Skin epidermis (tissue), 12 donors: Measurements from ENCODE around the gene KDM3B.

ENCODE experiments used
- H3K27ac ChIP-seq, 21 experiments: fragments of 200-600 bp; sonication (generic) in 11 of 21; one replicate each; pipeline ENCODE4 v1.5.0; 2020; ENCODE audit warnings: mild to moderate bottlenecking in 3 of 21, inconsistent platforms in 2 of 21, moderate library complexity in 2 of 21
- H3K4me3 ChIP-seq, 7 experiments: fragments of 200-600 bp; sonication (generic) in 2 of 7; one replicate each; pipeline ENCODE4 v1.5.0; 2020; ENCODE audit warnings: inconsistent platforms in 2 of 7, mild to moderate bottlenecking in 2 of 7, moderate library complexity in 1 of 7

Gene KDM3B

DNA sequence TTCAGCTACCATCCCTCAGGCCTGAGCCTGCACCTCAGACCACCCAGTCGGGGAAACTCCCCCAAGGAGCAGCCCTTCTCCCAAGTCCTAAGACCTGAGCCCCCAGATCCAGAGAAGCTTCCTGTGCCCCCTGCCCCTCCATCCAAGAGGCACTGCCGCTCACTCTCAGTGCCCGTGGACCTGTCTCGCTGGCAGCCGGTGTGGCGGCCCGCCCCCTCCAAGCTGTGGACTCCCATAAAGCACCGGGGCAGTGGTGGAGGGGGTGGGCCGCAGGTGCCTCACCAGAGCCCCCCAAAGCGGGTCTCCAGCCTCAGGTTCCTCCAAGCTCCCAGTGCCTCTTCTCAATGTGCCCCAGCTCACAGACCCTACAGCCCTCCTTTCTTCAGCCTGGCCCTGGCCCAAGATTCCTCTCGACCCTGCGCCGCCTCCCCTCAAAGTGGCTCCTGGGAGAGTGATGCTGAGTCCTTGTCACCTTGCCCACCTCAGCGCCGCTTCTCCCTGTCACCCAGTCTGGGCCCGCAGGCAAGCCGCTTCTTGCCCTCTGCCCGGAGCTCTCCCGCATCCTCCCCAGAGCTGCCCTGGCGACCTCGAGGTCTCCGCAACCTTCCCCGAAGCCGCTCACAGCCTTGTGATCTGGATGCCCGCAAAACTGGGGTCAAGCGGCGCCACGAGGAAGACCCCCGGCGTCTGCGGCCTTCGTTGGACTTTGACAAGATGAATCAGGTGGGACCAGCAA lies 7.4 kb upstream of the KDM3B start:
- H3K4me3 ChIP-seq, result no peak overlapping the region
- H3K27ac ChIP-seq, result no peak overlapping the region

DNA sequence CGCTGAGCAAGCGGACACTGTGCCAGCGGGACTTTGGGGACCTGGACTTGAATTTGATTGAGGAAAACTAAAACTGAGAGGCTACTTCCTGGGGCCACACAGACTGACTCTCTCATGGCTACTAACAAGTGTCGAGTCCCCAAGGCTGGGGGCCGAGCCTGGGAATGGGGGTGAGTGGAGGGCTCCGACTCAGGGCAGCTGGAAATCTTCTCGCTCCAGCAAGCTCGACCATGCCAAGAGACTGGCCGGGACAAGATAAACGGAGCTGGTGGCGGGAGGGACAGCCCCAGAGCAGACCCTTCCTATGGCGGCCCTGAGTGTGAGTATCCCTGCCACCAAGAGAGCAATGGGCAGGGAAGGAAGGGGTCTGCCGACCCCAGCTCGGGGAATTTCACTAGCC lies 5.6 kb upstream of the KDM3B start:
- H3K4me3 ChIP-seq, result no peak overlapping the region
- no peak overlapping the region for H3K27ac ChIP-seq

DNA sequence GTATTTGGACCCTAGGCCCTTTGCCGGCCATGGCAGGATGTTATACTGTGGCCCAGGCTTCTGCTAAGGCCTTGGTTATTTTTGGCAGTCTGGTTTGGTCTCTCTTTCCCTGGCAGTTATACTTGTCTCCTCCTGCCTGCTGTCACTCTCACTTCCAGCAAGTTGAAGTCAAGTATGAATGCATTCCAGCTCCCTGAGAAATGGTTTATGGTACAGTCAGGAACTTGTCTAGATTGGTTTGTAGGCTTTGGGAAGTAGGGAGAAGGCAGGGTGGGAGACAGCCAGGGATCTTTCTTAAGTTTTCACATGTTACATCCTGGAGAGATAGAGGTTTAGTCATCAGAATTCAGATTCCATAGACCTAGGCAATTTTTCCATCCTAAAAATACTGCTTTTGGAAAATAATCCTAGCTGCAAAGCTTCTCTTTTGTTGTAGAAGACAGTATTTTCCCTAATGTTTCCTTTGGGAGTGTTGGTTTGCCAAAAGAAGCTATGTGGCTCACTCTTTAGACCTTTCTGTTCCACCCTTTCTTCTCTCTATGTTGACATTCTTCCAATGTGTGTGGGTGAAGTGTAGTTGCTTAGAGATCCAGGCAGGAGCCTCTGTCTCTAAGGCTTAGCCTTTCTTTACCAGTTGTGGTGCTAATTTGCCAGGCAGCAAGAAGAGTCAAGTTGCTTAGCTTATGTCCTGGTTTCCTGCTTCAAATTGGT lies 2.5 kb upstream of the KDM3B start:
- Histone ChIP-seq H3K4me3 (no peak overlapping the region), H3K27ac (peak overlapping the region in 9 of 21 experiments; percentile 1 to 68 (median 27))

DNA sequence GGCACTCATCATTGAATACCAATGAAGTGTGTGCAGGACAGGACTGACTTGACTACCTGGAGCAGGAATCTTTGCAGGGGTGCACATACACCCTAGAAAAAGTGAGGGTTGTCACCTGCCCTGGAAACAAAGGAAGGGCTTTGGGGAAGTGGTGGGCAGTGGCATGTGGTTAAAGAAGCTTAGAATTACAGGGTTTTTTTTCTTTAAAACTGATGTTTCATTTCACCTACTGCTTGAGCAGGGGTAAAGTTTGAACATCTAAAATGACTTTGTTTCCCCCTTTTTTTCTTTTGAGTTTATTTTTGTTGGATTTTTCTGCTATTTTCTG lies 2.0 kb upstream of the KDM3B start:
- no peak overlapping the region for H3K4me3 ChIP-seq
- peak overlapping the region in 7 of 21 experiments; percentile 1 to 68 (median 27) for H3K27ac ChIP-seq

DNA sequence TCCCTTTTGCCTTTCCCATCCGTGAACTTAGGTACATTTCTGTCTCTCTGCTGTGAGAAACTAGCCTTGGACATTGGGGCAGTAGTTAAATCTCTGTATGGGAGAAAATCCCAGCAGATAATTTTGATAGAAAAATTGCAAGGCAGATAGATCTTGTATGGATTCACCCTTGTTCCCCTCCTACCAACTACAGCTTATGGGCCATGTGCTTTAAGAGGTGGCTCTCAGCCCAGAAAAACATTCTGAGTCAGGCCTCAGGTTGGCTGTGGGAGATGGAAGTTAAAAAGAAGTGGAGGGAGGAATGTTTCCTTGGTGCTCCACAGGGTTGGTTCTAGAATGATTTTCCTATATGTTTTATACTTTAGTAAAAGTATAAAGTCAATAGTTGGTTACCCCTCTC lies 1.4 kb upstream of the KDM3B start:
- Histone ChIP-seq H3K27ac (peak overlapping the region in 1 of 21 experiments; percentile 27), H3K4me3 (no peak overlapping the region)

DNA sequence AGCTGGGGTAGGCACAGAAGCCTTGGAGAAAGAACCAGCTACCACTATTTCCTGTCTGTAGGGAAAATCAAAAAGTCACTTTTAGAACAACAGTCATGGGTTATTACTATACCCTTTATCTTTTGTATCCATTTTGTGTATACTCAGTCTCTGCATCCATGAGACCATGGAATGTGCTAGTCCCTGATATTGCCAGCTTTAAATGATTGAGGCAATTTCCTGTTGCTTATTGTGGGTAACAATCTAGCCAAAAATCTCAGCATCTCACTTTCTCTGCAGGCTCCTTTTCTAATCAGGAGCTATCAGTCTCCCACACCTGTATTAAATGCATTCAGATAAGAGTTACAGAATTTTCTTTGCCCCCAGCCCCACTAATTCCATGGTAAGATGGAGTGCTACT lies 968 bp upstream of the KDM3B start:
- Histone ChIP-seq H3K4me3 (no peak overlapping the region), H3K27ac (no peak overlapping the region)

DNA sequence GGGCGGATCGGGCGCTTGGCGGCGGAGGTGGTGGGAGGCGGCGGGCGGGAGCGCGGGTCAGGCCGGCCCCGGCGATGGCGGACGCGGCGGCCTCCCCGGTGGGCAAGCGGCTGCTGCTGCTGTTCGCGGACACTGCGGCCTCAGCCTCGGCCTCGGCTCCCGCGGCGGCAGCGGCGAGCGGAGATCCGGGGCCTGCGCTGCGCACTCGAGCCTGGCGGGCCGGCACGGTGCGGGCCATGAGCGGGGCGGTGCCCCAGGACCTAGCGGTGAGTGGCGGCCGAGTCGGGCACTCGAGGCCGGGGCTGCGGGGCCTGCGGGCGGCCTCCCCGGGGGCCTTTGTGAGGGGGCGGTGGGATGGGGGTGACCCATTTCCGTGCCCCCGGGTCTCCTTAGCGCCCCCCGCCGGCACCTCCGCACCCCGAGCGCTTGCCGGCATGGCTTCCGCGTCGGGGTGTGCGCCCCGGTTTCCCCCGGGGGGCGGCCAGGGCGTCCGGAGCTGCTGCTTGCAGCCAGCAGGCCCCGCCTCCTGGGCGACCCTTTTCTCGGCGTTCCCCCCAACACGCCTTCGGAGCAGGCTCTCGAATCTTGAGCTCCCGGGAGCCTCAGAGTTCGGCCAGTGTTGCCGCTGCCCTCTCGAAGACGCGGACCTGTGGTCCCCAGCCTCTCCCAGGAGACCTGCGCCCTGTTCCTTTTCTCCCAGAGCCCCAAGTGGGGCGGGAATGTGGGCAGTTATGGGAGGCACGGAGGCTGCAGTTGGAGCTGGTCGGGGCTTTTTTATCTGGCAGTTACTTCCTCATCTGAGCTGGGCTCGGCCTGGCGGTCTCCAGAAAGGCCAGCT lies 456 bp downstream of the KDM3B start:
- Histone ChIP-seq H3K4me3 (peak overlapping the region; percentile 86 to 94 (median 89)), H3K27ac (peak overlapping the region; percentile 93 to 99 (median 97))

DNA sequence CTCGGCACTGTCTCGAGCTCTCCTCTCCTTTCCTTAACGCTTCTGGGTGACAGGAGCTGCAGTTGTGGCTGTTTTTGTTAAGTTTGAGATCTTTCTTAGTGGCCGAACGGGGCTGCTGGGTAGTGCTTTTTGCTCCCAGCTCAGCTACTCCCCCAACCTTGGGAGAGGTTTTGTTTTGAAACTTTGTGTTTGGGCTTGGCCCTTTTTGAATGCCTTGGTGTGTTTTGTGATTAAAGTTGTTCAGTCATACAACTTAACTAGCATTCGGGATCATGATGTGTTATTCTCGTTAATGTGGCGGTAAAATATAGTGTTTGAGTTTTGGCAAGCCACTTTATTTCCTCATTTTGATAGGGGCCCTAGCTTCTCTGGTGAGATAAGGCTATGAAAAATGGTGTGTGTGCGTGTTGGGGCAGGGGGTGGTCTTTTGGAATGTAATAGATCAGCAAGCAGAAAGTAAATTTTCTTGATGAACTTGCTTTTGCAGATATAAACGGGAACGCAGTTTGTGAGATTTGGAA lies 1.1 kb downstream of the KDM3B start:
- Histone ChIP-seq H3K4me3 (peak overlapping the region; percentile 86 to 94 (median 89)), H3K27ac (peak overlapping the region; percentile 93 to 99 (median 97))

DNA sequence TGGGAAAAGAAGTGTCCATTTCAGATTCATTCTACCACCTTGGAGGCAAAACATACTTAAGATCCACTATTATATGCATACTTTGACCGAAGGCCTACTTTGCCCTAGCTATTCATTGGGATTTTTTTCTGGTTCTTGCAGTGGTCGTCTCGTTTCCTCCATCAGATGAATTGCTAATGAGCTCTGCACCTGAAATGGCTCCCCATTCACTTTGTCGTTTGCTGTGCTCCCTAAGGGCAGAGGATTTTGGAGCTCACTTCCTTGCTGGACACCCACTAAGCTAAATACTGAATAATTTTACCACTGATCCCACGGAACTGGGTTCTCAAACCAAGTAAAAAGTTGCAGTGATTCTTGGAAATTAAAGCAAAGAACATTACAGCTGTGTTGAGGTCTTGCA lies 1.9 kb downstream of the KDM3B start:
- peak overlapping the region in 15 of 21 experiments; percentile 93 to 99 (median 97) for H3K27ac ChIP-seq
- H3K4me3 ChIP-seq, result peak overlapping the region in 6 of 7 experiments; percentile 87 to 94 (median 90)

DNA sequence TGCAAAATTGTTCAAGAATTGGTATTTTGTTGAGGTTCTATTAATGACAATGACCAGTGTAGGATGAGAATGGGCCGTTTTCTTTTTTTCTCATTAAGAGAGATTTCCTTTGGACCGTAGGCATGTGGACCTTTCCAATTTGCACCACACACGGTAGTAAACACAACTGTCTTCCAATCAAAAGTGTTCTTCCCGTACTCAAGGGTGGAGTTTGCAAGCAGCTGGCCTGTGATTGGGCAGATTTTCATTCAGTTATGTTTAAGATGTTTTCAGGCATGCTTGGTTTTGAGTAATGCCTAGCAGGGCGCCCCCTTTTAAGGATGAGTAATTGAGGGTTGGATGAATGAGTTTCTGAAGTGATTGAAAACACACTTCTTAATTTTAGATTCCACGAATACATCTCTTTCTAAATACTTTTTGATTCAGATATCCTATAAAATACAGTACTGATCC lies 2.5 kb downstream of the KDM3B start:
- H3K4me3 ChIP-seq, result peak overlapping the region in 2 of 7 experiments; percentile 87 to 89

DNA sequence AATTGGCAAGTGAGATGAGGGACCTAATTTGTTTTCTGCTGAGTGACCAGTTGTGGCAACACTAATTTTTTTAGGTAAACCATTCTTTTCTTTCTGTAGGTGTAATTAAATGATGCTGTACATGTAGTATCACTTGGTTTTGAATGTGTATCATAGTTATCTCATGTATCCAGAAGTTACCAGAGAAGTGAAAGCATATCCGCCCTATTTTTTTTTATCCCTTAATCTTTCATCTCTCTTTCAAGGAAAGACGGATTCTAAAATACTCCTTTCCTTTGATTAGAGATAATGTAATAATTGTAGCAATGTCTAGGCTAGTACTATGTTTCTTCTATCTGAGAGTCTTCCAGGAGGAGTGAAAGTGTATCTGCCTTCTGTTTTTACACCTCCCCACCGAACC lies 7.1 kb downstream of the KDM3B start:
- no peak overlapping the region for H3K27ac ChIP-seq

More for the DNA sequence above, 2.5 kb downstream of the KDM3B start:
- peak overlapping the region in 3 of 21 experiments; percentile 36 to 97 (median 96) for H3K27ac ChIP-seq

DNA sequence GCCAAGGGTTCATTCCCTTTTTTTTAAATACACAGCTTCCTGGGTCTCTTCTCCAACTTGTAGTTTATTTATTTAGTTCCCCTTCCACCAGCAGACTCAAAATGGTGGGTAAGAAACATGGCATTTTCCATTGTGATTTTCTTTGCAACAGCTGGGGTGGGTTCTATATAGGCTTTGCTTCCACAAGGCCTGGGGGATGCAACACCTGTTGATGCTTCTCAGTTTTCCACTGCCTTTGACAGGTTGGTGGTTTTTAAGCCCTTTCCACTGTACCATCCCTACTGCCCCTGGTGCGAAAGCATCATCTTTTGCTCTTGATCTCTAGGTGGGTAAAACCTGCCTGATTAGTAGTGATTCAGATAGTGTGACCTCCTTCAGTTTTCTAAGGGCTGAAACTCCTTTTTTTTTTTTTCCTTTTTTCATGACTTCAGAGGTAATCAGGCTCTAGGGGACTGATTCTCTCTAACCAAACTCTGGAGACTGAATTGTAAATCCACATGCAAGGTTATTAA lies 8.5 kb downstream of the KDM3B start:
- Histone ChIP-seq H3K27ac (no peak overlapping the region), H3K4me3 (no peak overlapping the region)

More for the DNA sequence above, 7.1 kb downstream of the KDM3B start:
- H3K4me3 ChIP-seq, result no peak overlapping the region

DNA sequence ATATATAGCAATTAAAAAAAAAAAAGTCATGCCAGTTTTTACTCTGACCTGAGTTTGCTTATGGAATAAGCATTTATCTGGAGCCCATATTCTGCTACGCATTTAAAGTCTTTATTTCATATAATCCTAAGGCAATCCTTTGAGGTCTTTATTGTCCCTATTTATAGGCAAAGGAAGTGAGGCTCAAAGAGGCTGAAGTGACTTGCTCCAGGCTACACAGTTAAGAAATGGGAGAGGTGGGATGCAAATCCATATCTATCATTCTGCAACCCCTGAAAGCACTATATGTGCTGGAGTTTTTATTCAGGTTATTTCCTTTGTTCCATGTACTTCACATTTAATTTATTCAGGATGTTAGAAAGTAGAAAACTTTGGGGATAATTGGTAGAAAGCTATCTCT lies 12.1 kb downstream of the KDM3B start:
- Histone ChIP-seq H3K4me3 (no peak overlapping the region), H3K27ac (no peak overlapping the region)

DNA sequence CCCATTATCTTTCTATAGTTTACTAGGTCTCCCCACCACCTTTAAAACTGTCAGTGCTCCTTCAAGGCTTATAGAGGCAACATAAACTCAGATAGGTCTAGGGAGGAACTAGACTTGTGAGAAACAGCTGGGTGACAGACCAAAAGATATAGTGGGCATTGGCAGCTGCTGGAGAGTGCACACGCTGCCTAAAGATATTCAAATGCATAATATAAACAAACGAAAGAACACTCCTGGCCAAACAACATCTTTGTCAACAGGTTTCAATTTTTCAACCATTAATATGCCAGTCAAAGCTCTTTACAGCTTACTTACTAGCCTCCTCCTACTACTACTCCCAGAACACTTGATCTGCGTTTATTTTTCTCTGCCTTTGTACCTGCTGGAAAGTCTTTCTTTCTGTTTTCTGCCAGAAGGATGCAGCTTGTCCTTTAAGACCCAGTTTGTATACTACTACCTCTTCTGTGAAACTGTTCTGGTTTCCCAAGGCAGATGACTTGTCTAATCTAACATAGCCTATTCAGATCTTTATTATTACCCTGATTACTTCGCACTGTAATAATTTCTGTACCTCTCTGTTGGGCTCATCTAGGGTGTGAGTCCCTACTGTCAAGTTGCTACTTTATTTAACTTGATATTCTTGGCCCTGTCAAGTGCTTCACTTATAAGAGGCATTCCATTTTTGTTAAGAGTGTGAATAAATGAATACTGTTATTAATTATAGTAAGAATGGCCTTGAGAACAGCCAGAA lies 14.3 kb downstream of the KDM3B start:
- Histone ChIP-seq H3K27ac (peak overlapping the region in 1 of 21 experiments; percentile 12), H3K4me3 (no peak overlapping the region)

DNA sequence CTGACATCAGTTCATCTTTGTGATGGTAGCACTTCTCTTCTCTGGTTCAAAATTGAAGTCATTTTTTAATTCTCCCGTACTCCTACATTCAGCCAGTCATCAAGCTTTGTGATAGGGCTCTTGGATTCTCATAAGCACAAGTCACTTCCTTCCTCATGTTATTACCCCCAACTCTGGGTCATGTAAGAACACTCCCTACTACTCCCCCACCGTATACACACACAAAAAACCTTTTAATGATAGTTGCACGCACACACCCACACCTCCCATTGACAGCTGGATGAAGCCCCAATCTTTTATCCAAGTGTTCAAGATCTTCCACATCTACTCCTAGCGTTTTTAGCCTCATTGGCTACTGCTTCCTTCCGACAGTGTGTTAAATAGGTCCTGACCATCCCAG lies 16.8 kb downstream of the KDM3B start:
- Histone ChIP-seq H3K4me3 (no peak overlapping the region), H3K27ac (peak overlapping the region in 10 of 21 experiments; percentile 3 to 54 (median 33))

DNA sequence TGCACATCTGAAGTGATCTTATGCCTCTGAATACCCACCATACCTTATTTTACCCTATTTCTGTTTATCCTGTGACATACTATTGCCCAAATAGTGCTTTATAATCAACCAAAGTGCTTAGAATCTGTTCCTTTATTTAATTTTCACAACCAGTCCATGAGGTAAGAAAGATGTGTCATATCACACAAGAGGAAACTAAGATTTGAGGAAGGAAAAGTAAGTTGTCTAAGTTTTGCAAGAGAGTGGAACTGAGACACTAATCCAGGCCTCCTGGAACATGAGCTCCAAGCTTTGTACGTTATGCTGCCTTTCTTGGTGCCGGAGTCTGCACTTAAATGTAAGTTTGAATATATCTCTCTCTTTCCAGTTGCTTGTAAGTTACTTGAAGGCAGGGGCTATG lies 17.2 kb downstream of the KDM3B start:
- Histone ChIP-seq H3K4me3 (no peak overlapping the region), H3K27ac (peak overlapping the region in 9 of 21 experiments; percentile 3 to 54 (median 31))

DNA sequence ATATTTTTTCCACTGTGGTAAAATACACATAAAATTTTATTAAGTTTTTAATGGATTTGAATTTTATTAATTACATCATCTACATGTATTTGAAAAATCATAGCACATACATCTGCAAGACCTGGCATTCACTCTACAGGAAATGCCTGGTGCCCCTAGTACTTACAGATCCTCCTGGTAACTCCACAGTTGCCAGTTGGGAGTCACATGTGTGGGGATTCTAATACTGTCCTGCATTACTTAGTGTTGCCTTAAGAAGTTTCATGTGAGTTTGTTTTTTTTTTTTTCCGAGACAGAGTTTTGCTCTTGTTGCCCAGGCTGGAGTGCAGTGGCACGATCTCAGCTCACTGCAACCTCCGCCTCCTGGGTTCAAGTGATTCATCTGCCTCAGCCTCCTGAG lies 18.1 kb downstream of the KDM3B start:
- Histone ChIP-seq H3K27ac (peak overlapping the region in 4 of 21 experiments; percentile 3 to 44 (median 19)), H3K4me3 (no peak overlapping the region)

DNA sequence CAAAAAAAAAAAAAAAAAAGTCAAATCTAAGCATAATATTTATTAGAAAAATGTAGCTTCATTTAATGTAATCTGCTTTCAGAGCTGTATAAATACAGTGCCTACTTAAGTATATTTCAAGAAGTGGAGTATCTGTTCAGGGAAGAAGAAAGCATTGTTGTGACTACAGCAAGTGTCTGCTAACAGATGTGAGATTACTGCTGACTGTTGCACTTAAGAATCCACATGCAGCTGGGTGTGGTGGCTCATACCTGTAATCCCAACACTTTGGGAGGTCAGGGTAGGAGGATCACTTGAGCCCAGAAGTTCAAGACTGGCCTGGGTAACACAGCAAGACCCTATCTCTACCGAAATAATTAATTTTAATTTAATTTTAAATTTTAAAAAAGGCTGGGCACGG lies 19.0 kb downstream of the KDM3B start:
- no peak overlapping the region for H3K4me3 ChIP-seq
- no peak overlapping the region for H3K27ac ChIP-seq

DNA sequence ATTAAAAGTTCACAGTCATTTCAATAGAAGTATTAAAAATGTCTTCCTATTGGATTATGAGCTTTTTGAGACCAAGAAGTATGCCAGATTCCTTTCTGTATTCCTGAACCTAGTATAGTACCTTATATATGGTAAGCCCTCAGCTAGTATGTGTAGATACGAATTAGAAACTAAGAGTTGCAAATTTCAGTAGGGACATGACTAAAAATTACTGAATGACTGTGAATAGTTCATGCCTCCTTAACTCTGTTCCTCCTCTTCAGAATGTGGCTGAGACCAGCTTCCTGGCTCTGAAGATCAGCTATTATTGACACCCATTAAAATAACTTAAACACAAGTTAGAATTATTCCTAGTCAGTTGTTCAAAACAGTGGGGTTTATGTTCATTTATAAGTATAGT lies 19.7 kb downstream of the KDM3B start:
- H3K27ac ChIP-seq, result no peak overlapping the region
- H3K4me3 ChIP-seq, result no peak overlapping the region
